LNCaP clone FGC (cell line): ENCODE data around the gene CST3.

Experiments used
- DNase-seq: peaks from one replicate; pipeline ENCODE4 v3.0.0-alpha.2; 2011; ENCODE audit warnings: low read depth
- H3K4me3 ChIP-seq: 2 replicates; pipeline ENCODE4 v1.5.1; 2011; ENCODE audit warnings: mild to moderate bottlenecking, low read depth, low read length, control low read depth
- CTCF ChIP-seq: IDR thresholded peaks from 2 replicates; pipeline ENCODE4 v1.5.1; 2012; ENCODE audit warnings: mild to moderate bottlenecking; ENCODE audit not compliant: control insufficient read depth, insufficient read depth; ENCODE audit errors: extremely low read depth

CST3 gene

GRCh38 chr20:23679133-23680092, 41.7 kb upstream of the CST3 start:
- TF ChIP-seq CTCF: no peak
- no peak overlapping the region for H3K4me3 ChIP-seq
- no peak for DNase-seq

- no peak for DNase-seq
- TF ChIP-seq CTCF: no peak
- H3K4me3 ChIP-seq: no peak overlapping the region
Observed at GRCh38 chr20:23673209-23673608, 35.5 kb upstream of the CST3 start.

GRCh38 chr20:23672158-23672557, 34.4 kb upstream of the CST3 start:
- H3K4me3 ChIP-seq: no peak overlapping the region
- no peak for TF ChIP-seq CTCF
- DNase-seq: no peak

- DNase-seq: no peak
- H3K4me3 ChIP-seq: no peak overlapping the region
- no peak for TF ChIP-seq CTCF
Observed at GRCh38 chr20:23671479-23671878, 33.7 kb upstream of the CST3 start.

- H3K4me3 ChIP-seq: no peak overlapping the region
- TF ChIP-seq CTCF: no peak
- no peak for DNase-seq
Observed at GRCh38 chr20:23670361-23670760, 32.6 kb upstream of the CST3 start.

GRCh38 chr20:23669866-23670265, 32.1 kb upstream of the CST3 start:
- no peak overlapping the region for H3K4me3 ChIP-seq
- DNase-seq: no peak
- TF ChIP-seq CTCF: no peak
